SH-SY5Y (cell line): ENCODE data around the gene RTL10.

Experiments used
- GATA2 ChIP-seq: IDR thresholded peaks from 2 replicates; pipeline ENCODE4 v1.6.1; 2011; ENCODE audit warnings: mild to moderate bottlenecking, low read depth, low read length
- GATA3 ChIP-seq: IDR thresholded peaks from 2 replicates; pipeline ENCODE4 v1.6.1; 2011; ENCODE audit warnings: low read depth, mild to moderate bottlenecking, low read length, moderate library complexity

DNA sequence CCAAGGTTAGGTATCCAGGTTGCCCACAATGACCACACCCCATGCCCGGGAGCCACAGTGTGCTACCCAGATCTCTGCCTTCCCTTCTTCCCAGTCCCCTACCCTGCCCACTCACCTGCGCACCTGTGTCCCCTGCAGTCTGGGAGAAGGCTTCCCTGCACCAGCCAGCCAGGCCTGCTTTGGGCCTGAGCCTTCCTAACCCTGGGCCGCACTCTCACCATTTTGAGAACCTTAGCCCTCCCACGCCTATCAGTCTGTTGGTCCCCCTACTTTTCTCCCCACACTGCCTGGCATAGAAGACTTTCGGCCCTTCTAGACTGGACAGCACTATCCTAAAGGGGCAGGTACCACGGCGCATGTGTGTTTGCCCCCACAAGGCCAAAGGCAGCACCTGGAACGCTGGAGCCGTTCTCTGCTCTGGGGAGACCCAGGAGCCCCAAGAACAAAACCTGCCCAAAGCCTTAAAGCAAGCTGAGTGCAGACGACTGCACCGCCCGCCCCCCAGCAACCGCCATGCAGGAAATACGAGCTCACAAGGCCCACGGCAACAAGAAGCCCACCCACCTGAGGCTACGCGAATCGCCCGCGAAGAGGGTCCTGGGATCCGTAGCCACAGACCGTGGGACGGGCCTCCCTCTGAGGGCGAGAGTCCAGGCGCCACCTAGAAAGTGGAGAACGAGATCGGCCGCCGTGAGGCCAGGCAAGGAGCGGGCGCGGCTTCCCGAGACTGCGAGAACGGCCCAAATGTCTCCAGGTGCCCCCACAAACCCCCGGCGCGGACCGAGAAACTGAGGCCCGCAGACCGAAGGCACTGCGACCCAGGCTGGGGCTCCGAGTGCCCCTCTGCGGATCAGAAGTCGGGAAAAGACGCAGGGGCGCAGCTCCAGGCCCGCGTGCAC lies 546 bp downstream of the RTL10 start:
- TF ChIP-seq GATA3 (no peak), GATA2 (no peak)
